GM10266 (cell line): ENCODE data around the gene GTPBP1.

Experiments
- DNase-seq: peaks from one replicate; pipeline ENCODE4 v3.0.0; 2012; ENCODE audit errors: extremely low spot score
- CTCF ChIP-seq: IDR thresholded peaks from 2 replicates; pipeline ENCODE4 v1.5.1; 2012; ENCODE audit warnings: mild to moderate bottlenecking, low read depth; ENCODE audit not compliant: control insufficient read depth, insufficient read depth; ENCODE audit errors: missing control alignments

GTPBP1 gene

GRCh38 chr22:38741166-38741565, 35.4 kb downstream of the GTPBP1 start:
- DNase-seq = no peak
- no peak for TF ChIP-seq CTCF

GRCh38 chr22:38741576-38741975, 35.8 kb downstream of the GTPBP1 start:
- DNase-seq = no peak
- TF ChIP-seq CTCF = no peak

- DNase-seq = no peak
- no peak for TF ChIP-seq CTCF
Measured at GRCh38 chr22:38742176-38742942, 36.6 kb downstream of the GTPBP1 start.

GRCh38 chr22:38744981-38745380, 39.2 kb downstream of the GTPBP1 start:
- DNase-seq = no peak
- no peak for TF ChIP-seq CTCF

GRCh38 chr22:38745676-38746460, 40.1 kb downstream of the GTPBP1 start:
- TF ChIP-seq CTCF = no peak
- no peak for DNase-seq

- TF ChIP-seq CTCF = no peak
- no peak for DNase-seq
Measured at GRCh38 chr22:38748487-38749136, 42.9 kb downstream of the GTPBP1 start.
